Loucy (cell line): Measurements from ENCODE around the gene ARL10.

Experiments used
- H2AFZ ChIP-seq: fragments of 200-600 bp; sonication (generic); 2 replicates; pipeline ENCODE4 v1.6.0; 2016; ENCODE audit warnings: antibody characterized with exemption, mild to moderate bottlenecking, low read length, moderate library complexity
- H3F3A ChIP-seq: fragments of 200-600 bp; 2 replicates; pipeline ENCODE4 v1.6.0; 2016; ENCODE audit warnings: antibody characterized with exemption, low read depth, mild to moderate bottlenecking
- H3K27me3 ChIP-seq: fragments of 200-600 bp; sonication (generic); 2 replicates; pipeline ENCODE4 v1.6.1; 2014; ENCODE audit warnings: low read length, mild to moderate bottlenecking; ENCODE audit not compliant: insufficient read depth, poor library complexity, severe bottlenecking
- H3K36me3 ChIP-seq: fragments of 200-600 bp; sonication (generic); 2 replicates; pipeline ENCODE4 v1.6.1; 2016; ENCODE audit warnings: low read length; ENCODE audit not compliant: insufficient read depth
- H3K4me1 ChIP-seq: fragments of 200-600 bp; sonication (generic); 2 replicates; pipeline ENCODE4 v1.5.1; 2014; ENCODE audit warnings: low read length, mild to moderate bottlenecking; ENCODE audit not compliant: insufficient read depth, poor library complexity, severe bottlenecking
- H3K4me2 ChIP-seq: fragments of 200-600 bp; sonication (generic); 2 replicates; pipeline ENCODE4 v1.6.0; 2014; ENCODE audit warnings: antibody characterized with exemption, low read length, low read depth, mild to moderate bottlenecking; ENCODE audit not compliant: poor library complexity, severe bottlenecking
- H3K4me3 ChIP-seq: fragments of 200-600 bp; sonication (generic); 2 replicates; pipeline ENCODE4 v1.5.1; 2014; ENCODE audit warnings: low read length, mild to moderate bottlenecking, mixed read lengths; ENCODE audit not compliant: poor library complexity, severe bottlenecking
- H3K79me2 ChIP-seq: fragments of 200-600 bp; sonication (generic); 2 replicates; pipeline ENCODE4 v1.6.1; 2014; ENCODE audit warnings: low read length; ENCODE audit not compliant: insufficient read depth
- H3K9ac ChIP-seq: fragments of 200-600 bp; sonication (generic); 2 replicates; pipeline ENCODE4 v1.6.0; 2014; ENCODE audit warnings: mild to moderate bottlenecking, low read depth, low read length, moderate library complexity; ENCODE audit not compliant: poor library complexity, severe bottlenecking
- H3K9me2 ChIP-seq: fragments of 200-600 bp; sonication (generic); replicated peaks from 2 replicates; pipeline ENCODE4 v1.6.1; 2016; ENCODE audit warnings: low read depth, low read length, mixed read lengths
- H3K9me3 ChIP-seq: fragments of 200-600 bp; sonication (generic); 2 replicates; pipeline ENCODE4 v1.6.1; 2014; ENCODE audit warnings: mild to moderate bottlenecking, antibody characterized with exemption, low read length, low read depth; ENCODE audit not compliant: insufficient read depth
- H4K20me1 ChIP-seq: fragments of 200-600 bp; sonication (generic); 2 replicates; pipeline ENCODE4 v1.6.0; 2014; ENCODE audit warnings: antibody characterized with exemption, low read length, mild to moderate bottlenecking; ENCODE audit not compliant: insufficient read depth, poor library complexity, severe bottlenecking
- EZH2phosphoT487 ChIP-seq: fragments of 200-600 bp; IDR thresholded peaks from 2 replicates; pipeline ENCODE4 v1.6.1; 2018; ENCODE audit warnings: antibody characterized with exemption, mild to moderate bottlenecking, moderate library complexity, borderline replicate concordance
- TF ChIP-seq, protein P1 (sequence below): fragments of 200-600 bp; sonication (generic); conservative IDR thresholded peaks from 2 replicates; pipeline ENCODE4 v1.5.1; 2014; ENCODE audit warnings: mild to moderate bottlenecking, antibody characterized with exemption, low read length

Gene ARL10

DNA sequence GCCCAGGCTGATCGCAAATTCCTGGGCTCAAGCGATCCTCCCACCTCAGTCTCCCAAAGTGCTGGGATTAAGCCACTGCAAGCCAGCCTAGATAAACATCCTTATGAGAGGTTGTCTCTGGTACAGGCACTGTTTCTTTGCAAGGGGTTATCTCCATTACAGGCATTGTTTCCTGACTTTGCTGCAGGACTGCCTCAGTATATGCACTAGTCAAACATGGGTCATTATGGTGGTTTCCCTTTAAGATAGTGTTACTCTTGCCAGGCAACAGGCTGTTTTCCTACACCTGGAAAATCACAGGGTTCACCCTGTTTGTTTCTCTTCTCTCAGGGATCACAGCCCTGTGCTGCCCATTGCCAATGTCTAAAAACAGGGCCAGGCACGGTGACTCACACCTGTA lies 58.9 kb downstream of the ARL10 start:
- H3K9me3 ChIP-seq, result no peaks in the 10 kb centered on the region
- no peak overlapping the region for H3K9ac ChIP-seq
- no peaks in the 10 kb centered on the region for H4K20me1 ChIP-seq
- H3K27me3 ChIP-seq, result no peaks in the 10 kb centered on the region
- no peaks in the 10 kb centered on the region for H3K79me2 ChIP-seq
- no peaks in the 10 kb centered on the region for H3F3A ChIP-seq
- no peak overlapping the region for H3K4me2 ChIP-seq
- no peaks in the 10 kb centered on the region for H3K9me2 ChIP-seq
- H3K4me3 ChIP-seq, result no peak overlapping the region
- H2AFZ ChIP-seq, result no peak overlapping the region
- TF ChIP-seq, protein P1, sequence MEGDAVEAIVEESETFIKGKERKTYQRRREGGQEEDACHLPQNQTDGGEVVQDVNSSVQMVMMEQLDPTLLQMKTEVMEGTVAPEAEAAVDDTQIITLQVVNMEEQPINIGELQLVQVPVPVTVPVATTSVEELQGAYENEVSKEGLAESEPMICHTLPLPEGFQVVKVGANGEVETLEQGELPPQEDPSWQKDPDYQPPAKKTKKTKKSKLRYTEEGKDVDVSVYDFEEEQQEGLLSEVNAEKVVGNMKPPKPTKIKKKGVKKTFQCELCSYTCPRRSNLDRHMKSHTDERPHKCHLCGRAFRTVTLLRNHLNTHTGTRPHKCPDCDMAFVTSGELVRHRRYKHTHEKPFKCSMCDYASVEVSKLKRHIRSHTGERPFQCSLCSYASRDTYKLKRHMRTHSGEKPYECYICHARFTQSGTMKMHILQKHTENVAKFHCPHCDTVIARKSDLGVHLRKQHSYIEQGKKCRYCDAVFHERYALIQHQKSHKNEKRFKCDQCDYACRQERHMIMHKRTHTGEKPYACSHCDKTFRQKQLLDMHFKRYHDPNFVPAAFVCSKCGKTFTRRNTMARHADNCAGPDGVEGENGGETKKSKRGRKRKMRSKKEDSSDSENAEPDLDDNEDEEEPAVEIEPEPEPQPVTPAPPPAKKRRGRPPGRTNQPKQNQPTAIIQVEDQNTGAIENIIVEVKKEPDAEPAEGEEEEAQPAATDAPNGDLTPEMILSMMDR, result no peak
- no peaks in the 10 kb centered on the region for H3K36me3 ChIP-seq
- no peaks in the 10 kb centered on the region for H3K4me1 ChIP-seq

DNA sequence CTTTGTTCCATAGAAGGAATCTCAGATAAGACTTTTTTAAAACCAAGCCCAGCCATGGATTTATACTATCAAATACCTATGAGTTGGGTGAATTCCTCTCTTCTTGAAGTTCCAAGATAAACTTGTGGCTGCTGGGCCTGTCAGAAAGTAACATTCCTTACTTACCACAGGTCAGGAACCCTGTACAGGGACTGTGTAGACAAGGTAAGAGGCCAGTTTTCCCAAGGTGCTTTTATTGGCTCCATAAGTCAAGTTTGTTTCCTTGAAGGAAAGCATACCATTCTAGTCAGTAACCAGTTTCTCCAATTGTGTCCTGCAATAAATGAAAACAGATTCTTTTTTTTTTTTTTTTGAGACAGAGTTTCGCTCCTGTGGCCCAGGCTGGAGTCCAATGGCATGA lies 59.9 kb downstream of the ARL10 start:
- TF ChIP-seq EZH2phosphoT487, result no peak
- TF ChIP-seq, protein P1, result no peak

DNA sequence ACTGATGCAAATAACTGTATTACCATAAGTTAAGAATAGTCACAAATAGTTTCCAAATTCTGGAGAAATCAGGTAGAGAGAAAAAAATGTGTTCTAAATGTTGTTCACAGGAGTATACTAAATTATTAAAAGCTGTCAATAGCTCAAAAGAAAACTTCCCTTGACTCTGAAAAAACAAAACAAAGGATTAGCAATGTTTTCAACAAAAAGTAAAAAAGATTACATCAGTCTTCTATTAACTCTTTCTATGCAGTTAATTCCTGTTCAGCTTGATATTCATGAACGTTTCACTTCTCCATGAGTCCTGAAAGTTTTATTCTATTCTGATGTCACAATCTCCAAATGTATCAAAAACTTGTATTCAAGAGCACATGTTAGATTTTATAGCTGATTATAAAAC lies 60.5 kb downstream of the ARL10 start:
- TF ChIP-seq EZH2phosphoT487, result no peak
- TF ChIP-seq, protein P1, result no peak
- H3K4me2 ChIP-seq, result no peak overlapping the region
- H3K9me3 ChIP-seq, result no peaks in the 10 kb centered on the region
- no peak overlapping the region for H2AFZ ChIP-seq
- no peaks in the 10 kb centered on the region for H3K36me3 ChIP-seq
- no peaks in the 10 kb centered on the region for H4K20me1 ChIP-seq
- no peaks in the 10 kb centered on the region for H3F3A ChIP-seq
- peaks cover 7% of the 10 kb centered on the region for H3K4me1 ChIP-seq
- H3K4me3 ChIP-seq, result no peak overlapping the region
- no peaks in the 10 kb centered on the region for H3K27me3 ChIP-seq
- H3K79me2 ChIP-seq, result no peaks in the 10 kb centered on the region
- no peaks in the 10 kb centered on the region for H3K9me2 ChIP-seq
- no peak overlapping the region for H3K9ac ChIP-seq

More for the DNA sequence above, 59.9 kb downstream of the ARL10 start:
- Histone ChIP-seq H3K4me1 (peaks cover 1% of the 10 kb centered on the region), H3K9me2 (no peaks in the 10 kb centered on the region), H3K79me2 (no peaks in the 10 kb centered on the region), H3F3A (no peaks in the 10 kb centered on the region), H4K20me1 (no peaks in the 10 kb centered on the region), H3K9ac (no peak overlapping the region), H3K27me3 (no peaks in the 10 kb centered on the region), H3K4me2 (no peak overlapping the region), H3K4me3 (no peak overlapping the region), H3K36me3 (no peaks in the 10 kb centered on the region), H2AFZ (no peak overlapping the region), H3K9me3 (no peaks in the 10 kb centered on the region)
